Esophagus squamous epithelium (tissue), 4 donors: Measurements from ENCODE around the gene BGN.

Experiments
- POLR2A ChIP-seq, 4 donors: fragments of 450-650 bp; IDR thresholded peaks; one replicate each; pipeline ENCODE4 v1.6.1; 2017; ENCODE audit warnings: antibody characterized with exemption in 4 of 4, mild to moderate bottlenecking in 4 of 4, moderate library complexity in 3 of 4
- TF ChIP-seq, protein P1 (sequence below), 6 experiments: fragments of 450-650 bp in 4 of 6; fragments of 200-600 bp in 2 of 6; sonication (generic) in 2 of 6; IDR thresholded peaks; one replicate each; pipeline ENCODE4 v1.5.1; 2016 to 2019; ENCODE audit warnings: antibody characterized with exemption in 6 of 6, mild to moderate bottlenecking in 4 of 6, moderate library complexity in 4 of 6

DNA sequence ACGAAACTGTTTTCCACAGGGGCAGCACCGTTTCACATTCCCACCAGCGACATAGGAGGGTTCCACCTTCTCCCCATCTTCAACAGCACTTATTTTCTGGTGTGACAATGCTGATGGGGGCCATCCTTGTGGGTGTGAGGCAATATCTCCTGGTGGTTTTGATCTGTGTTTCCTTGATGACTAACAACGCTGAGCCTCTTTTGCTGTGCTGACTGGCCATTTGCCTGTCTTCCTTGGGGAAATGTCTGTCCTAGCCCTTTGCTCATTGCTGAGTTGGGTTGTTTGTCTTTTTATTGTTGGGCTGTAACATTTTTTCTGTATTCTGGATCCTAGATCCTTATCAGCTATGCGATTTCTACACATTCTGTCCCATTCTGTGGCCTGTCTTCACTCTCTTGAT lies 56.4 kb downstream of the BGN start:
- no peak for TF ChIP-seq POLR2A (IDR thresholded peaks at IDR 0.05)
- TF ChIP-seq, protein P1, sequence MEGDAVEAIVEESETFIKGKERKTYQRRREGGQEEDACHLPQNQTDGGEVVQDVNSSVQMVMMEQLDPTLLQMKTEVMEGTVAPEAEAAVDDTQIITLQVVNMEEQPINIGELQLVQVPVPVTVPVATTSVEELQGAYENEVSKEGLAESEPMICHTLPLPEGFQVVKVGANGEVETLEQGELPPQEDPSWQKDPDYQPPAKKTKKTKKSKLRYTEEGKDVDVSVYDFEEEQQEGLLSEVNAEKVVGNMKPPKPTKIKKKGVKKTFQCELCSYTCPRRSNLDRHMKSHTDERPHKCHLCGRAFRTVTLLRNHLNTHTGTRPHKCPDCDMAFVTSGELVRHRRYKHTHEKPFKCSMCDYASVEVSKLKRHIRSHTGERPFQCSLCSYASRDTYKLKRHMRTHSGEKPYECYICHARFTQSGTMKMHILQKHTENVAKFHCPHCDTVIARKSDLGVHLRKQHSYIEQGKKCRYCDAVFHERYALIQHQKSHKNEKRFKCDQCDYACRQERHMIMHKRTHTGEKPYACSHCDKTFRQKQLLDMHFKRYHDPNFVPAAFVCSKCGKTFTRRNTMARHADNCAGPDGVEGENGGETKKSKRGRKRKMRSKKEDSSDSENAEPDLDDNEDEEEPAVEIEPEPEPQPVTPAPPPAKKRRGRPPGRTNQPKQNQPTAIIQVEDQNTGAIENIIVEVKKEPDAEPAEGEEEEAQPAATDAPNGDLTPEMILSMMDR (IDR thresholded peaks at IDR 0.05): no peak
